NCI-H1417 treated with DMSO at 0.1 percent for 48 hours (cell line): ENCODE results near the gene OPHN1.
"Not testable (repeated sequence)": the region's sequence is repeated elsewhere in the genome, so short reads cannot be mapped to it uniquely, and the experiment has no call there.

ENCODE experiments used
- DNase-seq: peaks from one replicate; lab custom pipeline; 2025; lab: John Stamatoyannopoulos, UW

Gene OPHN1

DNA sequence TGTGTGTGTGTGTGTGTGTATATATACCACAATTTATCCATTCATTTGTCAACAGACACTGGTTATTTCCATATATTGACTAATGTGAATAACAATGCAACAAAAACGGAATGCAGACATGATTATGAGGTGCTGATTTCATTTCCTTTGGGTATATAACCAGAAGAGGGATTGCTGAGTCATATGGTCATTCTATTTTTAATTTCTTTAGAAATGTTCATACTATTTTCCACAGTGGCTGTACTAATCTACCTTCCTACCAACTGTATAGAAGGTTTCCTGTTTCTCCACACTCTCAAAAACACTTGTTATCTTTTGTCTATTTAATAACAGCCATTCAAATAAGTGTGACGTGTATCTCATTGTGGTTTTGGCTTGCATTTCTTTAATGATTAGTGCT, 269.9 kb downstream of the OPHN1 start:
- no peak for DNase-seq

DNA sequence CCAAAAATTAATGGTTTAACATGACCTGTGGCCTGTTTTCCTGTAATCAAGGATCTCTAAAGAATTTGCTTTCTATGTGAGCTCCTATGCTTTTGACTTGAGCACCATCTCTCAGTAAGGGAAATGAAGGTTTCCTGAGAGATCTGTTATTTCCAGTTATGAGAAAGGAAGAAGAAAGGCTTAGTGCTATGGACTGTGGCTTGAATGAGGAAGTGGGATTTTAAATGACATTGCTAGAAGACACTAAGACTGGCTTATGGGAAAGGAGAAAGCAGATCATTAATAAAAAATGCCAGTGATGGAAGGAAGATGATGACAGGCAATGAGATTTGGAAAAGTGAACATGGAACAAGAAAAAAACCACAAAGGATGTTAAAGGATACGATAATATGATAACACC, 285.4 kb downstream of the OPHN1 start:
- no peak for DNase-seq

DNA sequence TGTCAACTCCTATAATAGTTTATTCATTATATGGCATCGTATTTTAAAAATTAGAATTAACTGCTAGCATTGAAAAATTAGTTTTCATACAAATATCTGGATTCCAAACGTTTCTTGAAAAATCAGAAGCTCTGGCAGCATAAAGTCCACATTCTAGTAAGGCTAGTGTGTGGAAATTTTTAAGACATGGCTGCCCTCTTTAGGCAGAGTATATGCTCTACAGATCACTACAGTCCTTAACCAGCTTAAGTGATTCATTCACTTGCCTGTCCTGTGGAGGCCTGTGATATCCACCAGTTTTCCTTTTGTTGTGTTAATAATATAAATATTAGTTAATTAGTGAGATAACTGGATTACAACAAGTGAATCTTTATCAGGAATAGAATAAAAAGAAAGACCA, 287.2 kb downstream of the OPHN1 start:
- no peak for DNase-seq

DNA sequence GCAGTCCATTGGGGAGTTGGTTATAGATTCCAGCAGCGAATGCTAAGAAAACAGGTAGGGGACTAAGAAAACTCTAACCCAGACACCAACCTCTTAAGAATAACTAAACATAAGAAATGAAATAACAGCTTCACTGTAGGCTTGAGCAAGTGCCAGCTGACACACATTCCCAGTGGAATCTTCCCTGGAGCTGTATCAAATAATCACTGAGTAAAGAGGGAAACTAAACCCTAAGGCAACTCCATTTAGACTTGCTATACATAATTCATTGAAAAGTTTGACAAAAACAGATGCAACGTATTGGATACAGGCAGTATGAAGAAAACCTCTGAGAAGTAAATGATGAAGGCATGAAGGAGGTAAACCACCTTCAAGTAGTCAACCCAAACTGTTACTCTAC, 293.5 kb downstream of the OPHN1 start:
- no peak for DNase-seq

DNA sequence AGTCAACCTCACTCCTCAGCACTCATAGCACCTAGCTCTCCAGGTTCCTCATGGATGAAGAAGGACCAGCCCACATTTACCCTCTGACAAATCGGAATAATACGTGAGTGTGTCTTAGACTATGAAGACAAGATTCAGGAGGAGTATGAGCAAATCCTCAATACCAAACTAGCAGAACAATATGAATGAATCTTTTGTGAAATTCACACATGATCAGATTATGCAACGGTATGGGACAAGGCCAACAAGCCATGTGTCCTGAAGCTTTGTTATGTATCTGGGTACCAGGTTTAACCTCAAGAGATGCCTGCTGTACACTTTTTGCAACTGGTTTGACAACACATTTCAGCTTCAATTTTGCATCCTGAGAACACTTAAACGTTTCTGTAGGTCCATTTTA, 300.1 kb downstream of the OPHN1 start:
- no peak for DNase-seq

DNA sequence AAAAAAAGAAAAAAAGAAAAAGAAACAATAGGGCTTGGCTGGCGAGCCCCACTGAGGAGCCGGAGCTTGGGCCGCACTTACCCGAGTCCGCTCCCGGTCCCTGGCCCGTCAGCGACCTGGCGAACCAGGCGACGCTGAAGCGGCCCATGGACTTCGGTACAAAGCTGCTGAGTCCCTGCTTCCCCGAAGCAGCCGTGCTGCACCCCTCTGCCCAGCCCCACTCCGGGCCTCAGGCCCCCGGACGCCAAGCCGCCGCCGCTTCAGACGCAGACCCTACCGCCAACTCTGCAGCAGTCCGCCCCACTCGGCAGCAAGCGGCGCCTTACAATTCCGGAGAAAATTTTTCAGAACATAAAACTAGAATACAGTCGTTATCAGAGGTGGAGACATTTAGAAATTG, 300.5 kb downstream of the OPHN1 start:
- DNase-seq: no peak

DNA sequence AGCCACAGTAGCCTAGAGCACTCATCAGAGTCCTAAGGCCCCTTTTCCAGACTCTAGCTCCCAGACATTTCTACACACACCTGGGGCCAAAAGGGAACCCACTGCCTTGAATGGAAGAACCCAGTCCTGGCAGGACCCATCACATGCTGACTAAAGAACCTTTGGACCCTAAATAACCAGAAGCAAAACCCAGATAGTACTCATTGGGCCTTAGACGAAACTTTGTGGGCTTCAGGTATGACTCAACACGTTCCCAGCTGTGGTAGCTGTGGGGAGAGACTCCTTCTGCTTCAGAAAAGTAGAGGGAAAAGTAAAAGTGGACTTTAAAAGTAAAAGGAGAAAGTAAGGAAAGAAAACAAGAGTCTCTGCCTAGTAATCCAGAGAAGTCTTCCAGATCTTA, 311.5 kb downstream of the OPHN1 start:
- DNase-seq: no peak

DNA sequence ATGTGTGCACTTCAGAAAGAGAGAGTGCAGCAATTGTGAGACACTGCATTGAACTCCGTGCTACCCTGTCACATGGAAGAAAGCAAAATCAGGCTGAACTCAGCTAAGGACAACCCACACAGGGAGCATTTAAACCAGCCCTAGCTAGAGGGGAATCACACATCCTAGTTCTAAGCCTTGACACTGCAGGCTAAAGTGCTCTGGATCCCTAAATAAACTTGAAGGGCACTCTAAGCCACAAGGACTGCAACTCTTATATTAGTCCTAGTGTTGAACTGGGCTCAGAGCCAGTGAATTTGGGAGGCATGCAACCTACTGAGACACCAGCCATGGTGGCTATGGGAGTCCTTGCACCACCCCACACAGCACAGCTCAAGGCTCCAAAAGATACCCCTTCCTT, 311.9 kb downstream of the OPHN1 start:
- no peak for DNase-seq

DNA sequence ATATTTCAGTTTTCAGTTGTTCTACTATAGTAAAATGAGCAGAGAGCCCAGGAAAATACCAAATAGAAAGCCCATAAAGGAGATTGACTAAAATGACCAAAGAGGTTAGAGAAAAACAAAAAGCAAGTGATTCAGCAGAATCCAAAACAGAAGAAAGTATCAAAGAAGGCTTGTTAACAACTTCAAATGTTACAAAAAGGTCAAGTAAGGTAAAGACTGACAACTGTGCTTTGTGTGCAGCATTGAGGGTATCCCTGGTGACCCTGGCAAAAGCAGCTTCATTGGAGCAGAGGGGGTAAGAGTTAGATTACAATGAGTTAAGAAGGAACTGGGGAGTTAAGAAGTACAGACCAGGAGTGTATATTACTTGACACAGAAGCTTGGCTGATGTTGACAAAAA, 317.9 kb downstream of the OPHN1 start:
- no peak for DNase-seq

DNA sequence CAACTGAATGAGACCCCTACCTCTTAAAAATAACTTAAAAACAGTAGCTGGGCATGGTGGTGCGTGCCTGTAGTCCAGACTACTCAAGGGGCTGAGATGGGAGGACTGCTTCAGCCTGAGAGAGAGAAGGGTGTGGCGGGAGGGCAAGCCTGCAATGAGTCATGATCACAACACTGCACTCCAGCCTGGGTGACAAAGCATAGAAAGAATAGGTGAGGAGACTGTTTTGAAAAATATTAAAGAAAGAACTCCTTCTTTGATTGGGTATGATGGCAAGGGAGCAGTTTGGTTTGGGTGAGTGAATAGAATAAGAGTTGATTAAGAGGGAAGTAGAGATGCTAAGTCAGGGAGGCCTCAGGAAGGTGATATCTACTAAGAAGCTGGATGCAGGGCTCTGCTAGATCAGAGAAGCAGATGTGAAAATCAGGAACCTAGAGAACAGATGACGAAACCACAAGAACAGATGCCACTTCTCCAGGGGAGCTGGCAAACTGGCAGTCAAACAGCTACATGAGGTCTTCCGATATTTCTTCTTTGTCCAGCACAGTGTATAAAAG, 318.6 kb downstream of the OPHN1 start:
- no peak for DNase-seq

DNA sequence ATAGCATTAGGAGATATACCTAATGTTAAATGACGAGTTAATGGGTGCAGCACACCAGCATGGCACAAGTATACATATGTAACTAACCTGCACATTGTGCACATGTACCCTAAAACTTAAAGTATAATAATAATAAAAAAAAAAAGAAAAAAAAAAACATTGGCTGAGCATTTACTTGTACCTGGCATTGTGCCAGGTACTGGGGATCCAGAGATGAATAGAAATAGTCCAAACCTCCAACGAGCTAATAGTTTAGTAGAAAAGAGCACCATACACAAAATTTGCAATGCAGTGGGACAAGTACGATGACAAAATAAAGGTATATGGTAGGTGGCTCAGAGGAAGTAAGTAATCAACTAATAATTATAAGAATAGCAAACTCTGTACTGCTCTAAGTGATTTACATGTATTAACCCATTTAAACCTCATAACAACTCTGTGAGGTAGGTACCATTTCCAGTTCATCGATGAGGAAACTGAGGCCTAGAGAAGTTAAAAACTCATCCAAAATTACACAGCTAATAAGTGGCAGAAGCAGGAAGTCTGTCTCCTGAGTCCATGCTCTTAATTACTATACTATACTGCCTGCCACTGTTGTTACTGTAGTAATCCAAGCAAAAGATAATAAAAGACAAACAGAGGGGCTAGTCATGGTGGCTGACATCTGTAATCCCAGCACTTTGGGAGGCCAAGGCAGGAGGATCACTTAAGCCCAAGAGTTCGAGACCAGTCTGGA, 319.3 kb downstream of the OPHN1 start:
- DNase-seq: no peak

DNA sequence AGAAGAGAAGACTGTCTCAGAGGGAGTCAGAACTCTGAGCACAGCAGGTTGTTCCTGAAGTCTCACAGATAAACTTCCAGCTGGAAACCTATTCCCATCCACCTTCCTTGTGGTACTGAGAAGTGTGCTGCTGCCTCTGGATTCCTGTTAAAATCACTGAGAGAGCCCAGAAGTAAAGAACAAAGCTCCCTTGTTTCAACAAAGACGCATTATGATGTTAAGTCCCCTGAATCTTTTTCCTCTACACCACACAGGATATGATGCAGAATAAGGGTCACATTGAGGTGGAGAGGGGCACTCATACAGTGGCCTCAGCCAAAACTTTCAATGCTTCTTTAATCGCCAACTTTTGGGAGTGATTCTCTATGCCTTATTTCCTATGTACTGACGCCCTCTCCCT, 321.0 kb downstream of the OPHN1 start:
- no peak for DNase-seq

DNA sequence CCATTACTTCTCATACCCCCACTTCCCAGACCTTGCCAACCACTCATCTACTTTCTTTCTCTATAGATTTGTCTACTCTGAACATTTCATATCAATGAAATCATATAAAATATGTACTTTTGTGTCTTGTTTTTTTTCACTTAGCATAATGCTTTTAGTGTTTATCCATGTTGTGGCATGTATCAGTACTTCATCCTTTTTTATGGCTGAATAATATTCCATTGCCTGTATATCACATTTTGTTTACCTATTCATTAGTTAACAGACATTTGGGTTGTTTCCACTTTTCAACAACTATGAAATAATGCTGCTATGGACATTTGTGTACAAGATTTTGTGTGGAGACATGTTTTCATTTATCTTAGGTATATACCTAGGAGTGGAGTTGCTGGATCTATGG, 324.1 kb downstream of the OPHN1 start:
- no peak for DNase-seq

DNA sequence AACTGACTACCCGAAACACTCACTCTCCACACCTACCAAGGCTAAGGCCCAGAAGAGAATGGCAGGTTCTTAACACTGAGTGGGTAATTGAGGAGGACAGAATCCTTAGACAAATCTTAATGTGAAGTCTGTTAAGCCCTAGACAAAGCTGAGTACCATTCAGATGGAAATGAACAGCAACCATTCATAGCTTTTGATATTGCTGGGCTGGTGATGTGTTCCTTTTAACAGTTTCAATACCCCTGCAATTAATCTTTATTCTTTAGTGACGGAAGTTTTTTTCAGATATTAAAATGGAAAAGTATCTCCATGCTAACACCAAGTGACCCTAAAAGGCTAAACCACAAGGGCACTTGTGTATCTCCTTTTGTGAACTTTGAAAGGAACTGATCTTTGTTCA, 334.9 kb downstream of the OPHN1 start:
- DNase-seq: no peak

DNA sequence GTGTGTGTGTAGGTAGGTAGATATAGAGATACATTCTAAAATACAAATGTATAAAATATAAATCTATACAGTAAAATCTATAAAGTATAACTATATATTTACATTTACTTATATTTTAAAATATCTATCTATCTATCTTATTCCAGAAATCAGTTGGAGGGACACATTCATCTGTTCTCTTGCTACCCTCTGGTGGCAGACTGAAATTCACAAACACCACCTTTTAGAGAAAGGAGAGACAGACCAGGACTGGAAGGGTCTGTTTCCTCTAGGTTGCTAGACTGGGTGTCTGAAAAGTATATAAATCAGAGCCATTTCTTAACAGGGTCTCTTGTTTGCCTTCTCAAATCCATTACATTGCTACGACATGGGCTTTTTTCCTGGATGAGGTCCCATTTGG, 343.0 kb downstream of the OPHN1 start:
- DNase-seq: no peak

DNA sequence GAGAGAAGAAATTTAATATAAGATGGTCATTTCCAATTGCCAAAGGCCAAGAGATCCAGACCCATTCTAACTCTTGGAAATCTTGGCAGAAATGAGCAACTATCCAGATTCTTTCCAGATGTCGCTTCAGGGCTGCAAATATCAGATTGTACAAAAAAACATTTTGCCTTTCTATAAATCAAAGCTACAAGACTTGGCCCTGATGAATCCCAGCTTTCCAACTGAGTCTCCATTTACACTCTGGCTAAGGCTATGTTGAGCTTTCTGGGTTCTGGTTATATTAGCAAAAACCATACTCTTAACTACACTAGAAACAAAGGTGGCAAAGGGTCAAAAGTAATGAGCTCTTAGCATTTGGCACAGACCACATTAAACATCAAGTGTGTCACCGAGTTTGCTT, 345.8 kb downstream of the OPHN1 start:
- no peak for DNase-seq

DNA sequence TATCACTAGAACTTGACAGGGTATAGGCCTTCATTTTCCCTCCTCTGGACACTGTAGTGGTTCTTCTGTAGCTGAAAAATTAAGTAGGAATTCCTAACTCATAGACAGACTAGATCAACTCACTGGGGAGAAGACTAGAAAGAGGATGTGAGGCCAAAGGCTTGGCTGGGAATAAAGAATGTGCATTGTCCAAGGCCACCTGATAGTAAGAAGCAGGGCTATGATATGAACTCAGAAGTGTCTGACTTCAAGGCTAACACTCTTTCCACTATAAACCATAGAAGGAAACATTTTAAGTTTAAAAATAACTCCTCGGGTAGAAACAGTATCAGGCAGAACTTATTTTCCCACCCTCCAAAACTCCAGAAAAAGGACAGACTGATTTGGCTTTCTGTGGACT, 346.6 kb downstream of the OPHN1 start:
- no peak for DNase-seq

DNA sequence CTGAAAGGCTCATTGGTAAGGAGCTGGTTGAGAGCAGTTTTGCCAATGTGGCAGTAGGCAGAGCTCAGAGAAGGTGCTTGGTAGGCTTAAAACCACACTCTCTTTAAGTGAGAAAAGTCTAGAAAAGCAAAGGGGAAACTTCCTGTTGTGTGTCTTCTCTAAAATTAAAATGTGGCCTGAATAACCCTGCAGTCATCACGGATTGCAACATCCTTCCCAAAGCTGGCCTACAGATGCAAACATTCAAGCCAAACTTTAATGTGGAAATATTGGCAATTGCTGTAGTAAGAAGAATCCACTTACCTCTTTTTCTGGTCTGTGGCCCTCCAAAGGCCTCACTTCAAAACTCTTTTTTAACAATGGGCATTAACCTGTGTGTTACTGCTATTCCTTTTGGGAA, 348.5 kb downstream of the OPHN1 start:
- DNase-seq: no peak

DNA sequence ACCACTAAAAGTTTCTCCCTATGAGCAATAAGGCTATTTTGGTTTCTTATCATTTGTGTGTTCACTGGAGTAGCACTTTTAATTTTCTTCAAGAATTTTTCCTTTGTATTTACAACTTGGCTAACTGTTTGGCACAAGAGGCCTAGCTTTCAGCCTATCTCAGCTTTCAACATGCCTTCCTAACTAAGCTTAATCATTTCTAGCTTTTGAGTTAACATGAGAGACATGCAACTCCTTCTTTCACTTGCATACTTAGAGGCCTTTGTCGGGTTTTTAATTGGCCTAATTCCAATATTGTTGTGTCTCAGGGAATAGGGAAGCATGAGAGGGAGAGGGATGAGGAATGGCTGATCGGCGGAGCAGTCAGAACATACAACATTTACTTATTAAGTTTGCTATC, 349.8 kb downstream of the OPHN1 start:
- DNase-seq: no peak

DNA sequence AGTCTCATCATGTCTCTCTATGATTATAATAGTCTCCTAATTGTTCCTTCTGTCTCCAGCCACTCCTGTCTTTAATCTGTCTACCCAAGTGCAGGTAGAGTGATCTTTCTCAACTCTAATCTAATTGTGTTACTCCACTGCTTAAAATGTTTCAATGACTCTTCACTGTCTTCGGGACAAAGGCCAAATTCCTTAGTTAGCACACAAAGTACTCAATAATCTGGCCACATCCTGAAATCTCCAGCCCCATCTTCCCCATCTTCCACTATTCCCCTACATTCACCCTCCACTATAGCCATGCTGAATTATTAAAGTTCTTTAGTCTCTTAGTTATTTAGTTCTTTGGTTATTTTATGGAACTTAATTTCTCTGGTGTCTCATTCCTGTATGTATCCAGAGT, 353.3 kb downstream of the OPHN1 start:
- no peak for DNase-seq

DNA sequence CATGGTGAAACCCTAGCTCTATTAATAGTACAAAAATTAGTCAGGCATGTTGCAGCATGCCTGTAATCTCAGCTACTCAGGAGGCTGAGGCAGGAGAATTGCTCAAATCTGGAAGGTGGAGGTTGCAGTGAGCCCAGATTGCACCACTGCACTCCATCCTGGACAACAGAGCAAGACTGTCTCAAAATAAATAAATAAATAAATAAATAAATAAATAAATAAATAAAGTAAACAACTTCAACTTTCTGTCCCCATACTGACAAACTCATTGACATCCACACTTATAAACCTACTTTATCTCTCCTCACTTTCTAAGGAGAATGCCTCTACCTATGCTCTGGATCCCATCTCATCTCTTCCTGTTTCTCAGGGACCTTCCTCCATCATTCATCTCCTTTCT, 354.5 kb downstream of the OPHN1 start:
- not testable (repeated sequence) for DNase-seq

DNA sequence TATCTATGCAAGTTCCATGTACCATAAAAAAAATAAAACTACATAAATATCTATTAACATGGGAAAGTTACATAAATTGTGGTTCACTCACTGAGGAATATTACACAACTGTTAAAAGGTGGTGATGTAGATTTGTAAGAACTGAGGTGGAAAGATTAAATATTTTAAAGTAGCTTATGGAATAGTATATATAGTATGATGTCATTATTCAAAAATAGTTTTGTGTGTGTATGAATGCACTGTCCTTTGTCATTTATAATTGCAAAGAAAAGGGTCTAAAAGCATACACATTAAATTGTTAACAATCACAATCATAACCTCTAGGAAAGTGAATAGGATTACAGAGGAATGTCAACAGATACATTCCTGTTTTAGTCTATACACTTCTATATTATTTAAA, 355.9 kb downstream of the OPHN1 start:
- DNase-seq: no peak

DNA sequence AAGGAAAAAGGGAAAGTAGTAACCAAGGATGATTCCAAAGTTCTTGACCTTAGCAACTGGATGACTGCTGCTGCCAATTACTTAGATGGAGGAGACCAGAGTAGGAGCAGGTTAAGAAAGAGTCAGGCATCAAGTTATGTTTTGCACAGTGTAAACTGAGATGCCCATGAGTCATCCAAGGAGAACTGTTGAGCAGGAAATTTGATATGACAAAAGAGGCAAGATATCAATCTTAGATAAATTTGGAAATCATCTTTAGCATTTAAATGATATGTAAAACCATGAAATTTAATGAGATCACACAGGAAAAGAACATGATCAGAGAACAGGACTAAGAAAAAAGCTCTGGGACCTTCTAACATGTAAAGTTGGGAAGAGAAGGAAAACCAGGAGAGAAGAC, 361.3 kb downstream of the OPHN1 start:
- DNase-seq: no peak

DNA sequence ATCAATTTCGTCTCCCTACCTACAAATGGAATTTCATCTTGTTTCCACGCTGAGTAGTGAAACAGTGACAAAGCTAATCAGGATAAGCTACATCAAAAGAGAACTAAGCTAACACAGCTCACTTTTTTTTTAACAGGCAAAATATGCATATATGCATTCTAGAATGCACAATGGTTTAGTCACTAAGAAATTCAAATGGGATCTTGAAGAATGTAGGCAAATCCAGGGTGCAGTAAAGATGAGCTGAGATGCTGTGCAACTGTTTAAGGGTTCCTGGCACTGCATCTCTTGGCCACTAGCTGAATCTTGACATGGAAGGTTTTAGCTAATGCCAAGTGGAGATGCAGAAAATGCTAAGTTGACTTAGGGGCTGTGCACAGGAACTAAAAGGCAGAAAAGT, 363.2 kb downstream of the OPHN1 start:
- DNase-seq: not testable (repeated sequence)

DNA sequence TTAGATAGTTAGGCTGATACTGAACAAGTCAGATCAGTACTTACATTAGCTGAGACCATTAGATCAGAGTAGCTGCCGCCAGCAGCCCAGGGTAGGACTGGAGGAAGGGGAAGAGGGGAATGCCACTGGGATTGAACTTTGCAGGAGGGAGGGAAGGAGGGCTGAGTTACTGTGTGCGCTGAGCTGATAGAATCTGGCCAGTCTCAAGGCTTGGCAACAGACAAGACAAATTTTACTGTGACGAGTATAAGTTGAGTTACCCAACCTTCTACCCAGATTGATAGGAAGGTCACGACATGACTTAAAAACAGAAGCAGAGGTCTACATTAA, 372.1 kb downstream of the OPHN1 start:
- no peak for DNase-seq
